ENCODE results near the gene ZFP57.

DNA sequence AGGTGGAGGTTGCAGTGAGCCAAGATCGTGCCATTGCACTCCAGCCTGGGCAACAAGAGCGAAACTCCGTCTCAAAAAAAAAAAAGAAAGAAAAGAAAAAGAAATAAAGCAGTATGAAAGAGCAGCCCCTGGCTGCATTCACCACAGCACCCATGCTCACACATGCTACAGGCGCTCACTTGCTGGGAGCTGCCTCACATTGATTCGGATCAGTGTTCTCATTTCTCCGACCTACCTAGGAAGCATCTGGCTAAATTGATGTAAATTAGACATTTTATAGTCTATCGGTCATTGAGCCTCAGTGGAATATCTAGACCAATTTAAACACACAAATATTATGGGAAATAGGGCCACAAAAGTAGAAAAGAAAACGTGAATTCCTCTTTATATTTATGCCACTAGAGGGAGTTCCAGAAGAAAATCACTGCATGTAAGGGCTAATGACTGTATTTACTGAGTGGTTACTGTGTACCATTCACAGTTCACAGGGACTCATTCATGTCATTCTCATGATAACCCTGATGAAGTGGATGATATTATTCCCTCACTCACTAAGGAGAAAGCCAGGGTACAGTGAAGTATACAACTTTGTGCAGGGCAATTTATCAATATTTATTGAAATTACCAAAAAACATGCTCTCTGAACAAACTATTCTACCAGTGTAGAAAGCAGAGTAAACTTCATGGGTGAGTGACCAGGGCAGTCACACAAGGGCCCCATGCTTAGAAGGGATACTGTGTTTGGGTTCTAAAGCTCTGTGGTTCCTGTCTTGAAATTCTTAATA lies 29.3 kb downstream of the ZFP57 start:
- TF ChIP-seq POLR2AphosphoS5 (IDR thresholded peaks at IDR 0.05; ENCODE audit: borderline replicate concordance, low read depth, low read length) (no peak), EZH2 (IDR thresholded peaks at IDR 0.05) (no peak)

All from SK-N-MC (cell line).